Measurements from ENCODE around the gene MARCHF10.
"Not testable (repeated sequence)": the region's sequence is repeated elsewhere in the genome, so short reads cannot be mapped to it uniquely, and the experiment has no call there.

The MARCHF10 gene

GRCh38 chr17:62704381-62704971, 103.6 kb downstream of the MARCHF10 start:
- no peak overlapping the region for H3K27ac Mint-ChIP-seq
- peaks cover 42% of the 10 kb centered on the region for H3K27me3 Mint-ChIP-seq (ENCODE audit: low read depth)
- peak overlapping the region; percentile 51 for H3K4me3 Mint-ChIP-seq
- no peaks in the 10 kb centered on the region for H3K9me3 Mint-ChIP-seq
- H3K4me1 Mint-ChIP-seq (ENCODE audit: low read depth) = peaks cover 4% of the 10 kb centered on the region
- no peak for DNase-seq (ENCODE audit: low spot score)
- H3K36me3 Mint-ChIP-seq (ENCODE audit: low read depth) = no peaks in the 10 kb centered on the region

DNA sequence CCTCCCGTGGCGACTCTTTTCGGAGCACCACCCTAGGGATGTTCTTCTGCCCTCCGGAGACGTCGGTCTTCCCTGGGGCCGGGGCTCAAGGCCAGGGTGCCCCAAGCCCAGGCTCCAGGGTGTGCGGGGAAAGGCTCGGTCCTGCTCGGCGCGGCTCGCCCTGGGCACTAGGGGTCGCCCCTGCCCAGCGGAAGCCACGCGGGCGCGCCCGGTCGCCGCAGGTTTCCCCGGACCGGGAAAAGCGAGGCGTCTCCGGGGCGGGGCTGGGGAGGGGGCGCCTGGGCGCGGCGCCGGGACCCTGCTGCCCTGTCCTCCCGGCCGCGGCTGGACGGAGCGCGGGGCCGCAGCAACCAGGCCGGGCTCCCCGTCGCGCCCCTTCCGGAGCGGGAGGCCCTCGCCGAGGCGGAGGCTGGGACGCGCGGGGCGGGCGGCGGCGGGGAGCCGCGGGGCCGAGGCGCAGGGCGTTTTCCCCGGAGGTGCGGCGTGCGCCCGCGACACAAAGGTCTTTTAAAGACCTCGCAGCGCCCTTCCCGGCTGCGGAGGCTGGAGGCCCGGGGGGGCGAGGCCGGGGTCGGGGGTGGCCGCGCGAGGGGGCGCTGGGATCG, 104.2 kb downstream of the MARCHF10 start:
- no peaks in the 10 kb centered on the region for H3K36me3 Mint-ChIP-seq (ENCODE audit: low read depth)
- H3K9me3 Mint-ChIP-seq = no peaks in the 10 kb centered on the region
- peaks cover 4% of the 10 kb centered on the region for H3K4me1 Mint-ChIP-seq (ENCODE audit: low read depth)
- H3K27ac Mint-ChIP-seq = no peak overlapping the region
- H3K4me3 Mint-ChIP-seq = peak overlapping the region; percentile 18
- DNase-seq (ENCODE audit: low spot score) = peak; percentile 61
- peaks cover 39% of the 10 kb centered on the region for H3K27me3 Mint-ChIP-seq (ENCODE audit: low read depth)

- Mint-ChIP-seq H3K36me3 (ENCODE audit: low read depth) (no peaks in the 10 kb centered on the region), H3K9me3 (no peaks in the 10 kb centered on the region), H3K4me1 (ENCODE audit: low read depth) (peaks cover 4% of the 10 kb centered on the region), H3K4me3 (peak overlapping the region; percentile 18), H3K27me3 (ENCODE audit: low read depth) (peaks cover 39% of the 10 kb centered on the region), H3K27ac (no peak overlapping the region)
- no peak for DNase-seq (ENCODE audit: low spot score)
Observed at GRCh38 chr17:62703261-62703775, 104.8 kb downstream of the MARCHF10 start.

DNA sequence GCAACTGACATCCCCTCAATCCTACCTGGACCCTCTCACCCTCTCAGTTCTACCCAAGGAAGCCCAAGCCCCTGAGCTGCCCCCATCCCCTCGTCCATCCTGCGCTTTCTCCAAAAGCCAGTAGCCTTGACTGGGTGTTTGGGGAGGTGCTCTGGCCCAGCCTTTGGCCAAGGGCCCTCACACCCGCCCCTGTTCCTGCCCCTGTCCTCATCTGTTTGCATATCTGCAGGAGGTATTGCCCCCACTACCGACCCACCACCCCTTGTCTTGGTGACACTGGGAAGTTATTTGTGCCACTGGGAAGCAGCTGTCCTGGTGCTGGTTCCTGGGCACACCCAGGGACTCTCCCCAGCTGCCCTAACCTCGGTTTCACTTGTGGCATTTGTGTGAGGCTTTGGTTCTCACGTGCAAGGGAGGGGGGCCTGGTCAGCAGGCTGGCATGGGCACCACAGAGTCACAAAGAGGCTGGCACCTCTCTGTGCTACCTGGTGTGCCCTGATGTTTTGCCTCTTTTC, 105.3 kb downstream of the MARCHF10 start:
- no peaks in the 10 kb centered on the region for H3K36me3 Mint-ChIP-seq (ENCODE audit: low read depth)
- H3K9me3 Mint-ChIP-seq = no peaks in the 10 kb centered on the region
- no peak for DNase-seq (ENCODE audit: low spot score)
- no peak overlapping the region for H3K27ac Mint-ChIP-seq
- peaks cover 4% of the 10 kb centered on the region for H3K4me1 Mint-ChIP-seq (ENCODE audit: low read depth)
- H3K4me3 Mint-ChIP-seq = peak overlapping the region; percentile 18
- peaks cover 39% of the 10 kb centered on the region for H3K27me3 Mint-ChIP-seq (ENCODE audit: low read depth)

DNA sequence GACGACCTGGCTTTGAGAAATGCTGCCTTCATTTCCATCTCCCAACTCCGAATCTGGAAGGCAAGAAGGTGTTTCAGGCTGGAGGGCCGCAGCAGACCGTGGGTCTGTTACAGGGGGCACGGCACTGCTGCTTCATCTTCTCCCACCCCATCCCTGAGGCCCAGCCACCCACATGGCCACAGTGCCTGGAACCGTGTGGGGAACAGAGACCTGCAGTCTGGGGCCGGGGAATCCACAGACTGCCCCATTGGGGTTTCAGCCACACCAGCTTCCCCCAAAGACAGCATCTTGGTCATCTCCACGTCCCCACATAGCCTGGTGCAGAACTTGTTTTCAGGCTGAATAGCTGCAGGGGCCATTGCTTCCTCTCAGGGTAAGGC, 106.4 kb downstream of the MARCHF10 start:
- Mint-ChIP-seq H3K27me3 (ENCODE audit: low read depth) (peaks cover 32% of the 10 kb centered on the region), H3K36me3 (ENCODE audit: low read depth) (no peaks in the 10 kb centered on the region), H3K4me1 (ENCODE audit: low read depth) (peaks cover 4% of the 10 kb centered on the region), H3K27ac (no peak overlapping the region), H3K4me3 (no peak overlapping the region), H3K9me3 (no peaks in the 10 kb centered on the region)
- DNase-seq (ENCODE audit: low spot score) = no peak

- Mint-ChIP-seq H3K4me3 (no peak overlapping the region), H3K36me3 (ENCODE audit: low read depth) (no peaks in the 10 kb centered on the region), H3K9me3 (no peaks in the 10 kb centered on the region), H3K4me1 (ENCODE audit: low read depth) (peaks cover 4% of the 10 kb centered on the region), H3K27me3 (ENCODE audit: low read depth) (peaks cover 28% of the 10 kb centered on the region), H3K27ac (no peak overlapping the region)
- no peak for DNase-seq (ENCODE audit: low spot score)
Observed at GRCh38 chr17:62700964-62701705, 107.0 kb downstream of the MARCHF10 start.

DNA sequence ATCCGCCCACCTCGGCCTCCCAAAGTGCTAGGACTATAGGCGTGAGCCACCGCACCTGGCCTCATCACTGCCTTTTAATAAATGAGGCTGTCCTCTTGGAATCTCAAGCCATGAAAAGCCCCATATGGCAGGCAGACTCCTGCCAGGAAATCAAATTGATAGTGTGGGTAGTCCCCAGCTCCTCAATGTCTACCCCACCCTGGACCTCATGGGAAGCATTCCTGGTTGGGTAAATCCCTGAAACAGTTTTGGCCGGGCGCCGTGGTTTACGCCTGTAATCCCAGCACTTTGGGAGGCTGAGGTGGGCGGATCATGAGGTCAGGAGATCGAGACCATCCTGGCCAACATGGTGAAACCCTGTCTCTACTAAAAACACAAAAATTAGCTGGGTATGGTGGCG, 109.7 kb downstream of the MARCHF10 start:
- not testable (repeated sequence) for H3K4me1 Mint-ChIP-seq (ENCODE audit: low read depth); H3K9me3 Mint-ChIP-seq; H3K4me3 Mint-ChIP-seq; H3K36me3 Mint-ChIP-seq (ENCODE audit: low read depth); DNase-seq (ENCODE audit: low spot score); H3K27ac Mint-ChIP-seq
- peaks cover 10% of the 10 kb centered on the region for H3K27me3 Mint-ChIP-seq (ENCODE audit: low read depth)

DNA sequence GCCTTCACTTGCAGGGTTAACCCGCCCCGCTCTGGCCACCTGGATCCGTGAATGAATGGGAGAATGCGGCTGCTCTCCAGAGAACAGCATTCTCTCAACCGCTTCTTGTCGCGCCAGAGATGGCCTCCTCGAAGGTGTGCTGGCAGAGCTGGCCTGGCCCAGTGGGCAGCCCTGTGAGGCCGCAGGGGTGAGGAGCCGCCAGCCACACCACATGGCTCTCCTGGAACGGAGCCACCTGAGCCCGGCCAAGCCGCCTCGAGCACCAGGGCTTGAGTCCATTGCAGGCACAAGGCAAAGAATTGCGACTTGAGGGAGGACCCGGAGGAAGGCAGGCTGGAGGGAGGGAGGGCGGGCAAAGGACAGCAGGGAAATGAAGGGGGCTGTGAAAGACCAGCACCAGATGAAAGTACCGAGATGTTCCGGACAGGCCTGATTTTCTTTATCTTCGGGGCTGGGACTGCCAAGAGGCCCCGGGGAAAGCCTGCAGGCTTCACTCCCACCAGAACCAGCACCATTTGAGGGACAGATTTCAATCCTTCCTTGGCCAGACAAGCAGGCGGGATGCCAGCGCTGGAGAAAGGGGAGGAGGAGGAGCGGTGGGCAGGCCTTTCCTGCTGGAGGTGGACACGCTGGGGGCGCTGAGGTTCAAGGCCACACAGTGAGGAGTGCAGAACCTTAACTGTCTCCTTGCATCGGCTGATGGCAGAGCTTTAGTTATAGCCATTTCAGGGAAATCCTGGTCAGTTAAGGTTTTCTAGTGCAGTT, 111.2 kb downstream of the MARCHF10 start:
- Mint-ChIP-seq H3K27me3 (ENCODE audit: low read depth) (peaks cover 8% of the 10 kb centered on the region), H3K4me3 (no peak overlapping the region), H3K36me3 (ENCODE audit: low read depth) (no peaks in the 10 kb centered on the region), H3K4me1 (ENCODE audit: low read depth) (no peaks in the 10 kb centered on the region), H3K27ac (no peak overlapping the region), H3K9me3 (no peaks in the 10 kb centered on the region)
- no peak for DNase-seq (ENCODE audit: low spot score)

GRCh38 chr17:62696256-62696655, 111.9 kb downstream of the MARCHF10 start:
- no peaks in the 10 kb centered on the region for H3K4me1 Mint-ChIP-seq (ENCODE audit: low read depth)
- no peak for DNase-seq (ENCODE audit: low spot score)
- no peak overlapping the region for H3K27ac Mint-ChIP-seq
- H3K4me3 Mint-ChIP-seq = no peak overlapping the region
- peaks cover 8% of the 10 kb centered on the region for H3K27me3 Mint-ChIP-seq (ENCODE audit: low read depth)
- H3K9me3 Mint-ChIP-seq = no peaks in the 10 kb centered on the region
- H3K36me3 Mint-ChIP-seq (ENCODE audit: low read depth) = no peaks in the 10 kb centered on the region

DNA sequence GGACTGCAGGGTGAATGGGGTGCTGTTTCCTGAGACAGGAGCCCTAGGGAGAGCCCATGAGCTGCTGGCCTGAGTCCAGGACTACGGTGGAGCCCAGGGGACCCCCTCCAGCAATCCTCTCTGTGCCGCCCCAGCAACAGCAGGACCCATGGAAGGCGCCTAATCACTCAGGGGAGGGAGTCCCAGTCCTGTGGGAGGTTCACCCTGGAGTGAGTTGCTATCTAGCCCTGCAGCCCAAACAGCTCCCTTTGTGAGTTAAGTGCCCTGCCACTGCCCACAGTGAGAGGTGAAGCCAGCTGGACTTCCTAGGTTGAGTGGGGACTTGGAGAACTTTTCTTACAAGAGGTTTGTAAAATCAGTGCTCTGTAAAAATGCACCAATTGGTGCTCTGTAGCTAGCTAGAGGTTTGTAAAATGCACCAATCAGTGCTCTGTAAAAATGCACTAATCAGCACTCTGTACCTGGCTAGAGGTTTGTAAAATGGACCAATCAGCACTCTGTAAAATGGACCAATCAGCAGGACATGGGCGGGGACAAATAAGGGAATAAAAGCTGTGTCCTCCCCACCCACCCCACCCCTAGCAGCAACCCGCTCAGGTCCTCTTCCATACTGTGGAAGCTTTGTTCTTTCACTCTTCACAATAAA, 112.9 kb downstream of the MARCHF10 start:
- not testable (repeated sequence) for H3K27ac Mint-ChIP-seq; DNase-seq (ENCODE audit: low spot score); H3K27me3 Mint-ChIP-seq (ENCODE audit: low read depth); H3K9me3 Mint-ChIP-seq; H3K4me3 Mint-ChIP-seq; H3K36me3 Mint-ChIP-seq (ENCODE audit: low read depth); H3K4me1 Mint-ChIP-seq (ENCODE audit: low read depth)

DNA sequence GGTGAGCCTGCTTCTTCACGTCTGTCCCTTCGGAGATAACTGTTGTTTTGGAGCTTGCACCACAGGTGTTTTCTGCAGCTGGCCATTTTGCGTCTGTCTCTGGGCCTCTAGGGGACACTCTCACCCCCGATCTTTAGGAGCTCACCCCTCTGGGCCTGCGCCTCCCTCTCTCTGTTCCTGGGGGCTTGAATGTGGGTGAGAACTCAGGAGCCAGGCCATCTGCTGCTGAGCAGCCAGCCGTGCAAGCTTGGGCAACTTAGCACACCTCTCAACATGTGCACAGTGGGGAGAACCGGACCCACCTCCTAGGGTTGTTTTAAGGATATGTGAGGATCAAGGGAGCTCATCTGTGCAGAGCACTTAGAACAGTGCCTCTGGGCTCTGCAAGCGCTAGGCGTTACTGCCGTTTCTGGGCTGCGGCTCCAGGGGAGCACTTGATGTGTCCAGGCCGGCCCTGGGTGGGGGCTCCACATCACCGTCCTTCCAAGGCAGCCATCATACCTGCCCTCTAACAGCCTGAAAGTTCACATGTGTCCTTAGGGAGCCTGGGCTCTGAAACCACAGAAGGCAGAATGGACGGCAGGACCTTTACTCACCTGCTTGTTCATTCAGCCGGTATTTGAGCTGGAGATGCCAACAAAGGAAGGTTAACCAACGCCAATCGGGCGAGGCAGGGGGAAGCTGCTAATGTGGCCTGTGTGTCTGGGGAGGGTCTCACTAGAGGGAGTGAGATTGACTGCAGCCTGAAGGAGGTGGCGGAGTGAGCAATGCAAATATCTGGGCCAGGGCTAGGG, 114.3 kb downstream of the MARCHF10 start:
- Mint-ChIP-seq H3K9me3 (no peaks in the 10 kb centered on the region), H3K27me3 (ENCODE audit: low read depth) (no peaks in the 10 kb centered on the region), H3K36me3 (ENCODE audit: low read depth) (no peaks in the 10 kb centered on the region), H3K27ac (no peak overlapping the region), H3K4me1 (ENCODE audit: low read depth) (no peaks in the 10 kb centered on the region), H3K4me3 (no peak overlapping the region)
- DNase-seq (ENCODE audit: low spot score) = no peak

DNA sequence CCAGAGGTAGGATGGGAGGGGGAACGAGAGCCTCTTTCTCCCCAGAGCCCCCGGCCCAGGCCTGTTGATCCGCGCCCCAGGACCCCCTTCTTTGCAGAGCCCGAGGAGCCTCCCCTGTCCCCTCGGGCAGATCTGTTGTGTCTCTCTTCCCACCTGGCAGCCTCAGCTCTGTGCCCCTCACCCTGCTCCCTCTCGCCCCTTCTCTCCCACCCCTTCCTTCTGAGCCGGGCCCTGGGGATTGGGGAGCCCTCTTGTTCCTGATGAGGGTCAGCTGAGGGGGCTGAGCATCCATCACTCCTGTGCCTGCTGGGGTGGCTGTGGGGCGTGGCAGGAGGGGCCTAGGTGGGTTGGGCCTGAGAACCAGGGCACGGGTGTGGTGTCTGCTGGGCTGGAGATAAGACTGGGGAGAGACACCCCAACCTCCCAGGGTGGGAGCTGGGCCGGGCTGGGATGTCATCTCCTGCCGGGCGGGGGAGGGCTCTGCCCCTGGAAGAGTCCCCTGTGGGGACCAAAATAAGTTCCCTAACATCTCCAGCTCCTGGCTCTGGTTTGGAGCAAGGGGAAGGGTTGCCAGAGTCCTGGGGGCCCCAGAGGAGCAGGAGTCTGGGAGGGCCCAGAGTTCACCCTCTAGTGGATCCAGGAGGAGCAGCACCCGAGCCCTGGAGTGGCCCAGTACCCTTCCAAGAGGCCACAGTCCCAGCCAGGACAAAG, 115.2 kb downstream of the MARCHF10 start:
- H3K36me3 Mint-ChIP-seq (ENCODE audit: low read depth) = no peaks in the 10 kb centered on the region
- no peak for DNase-seq (ENCODE audit: low spot score)
- H3K4me3 Mint-ChIP-seq = no peak overlapping the region
- no peaks in the 10 kb centered on the region for H3K27me3 Mint-ChIP-seq (ENCODE audit: low read depth)
- no peaks in the 10 kb centered on the region for H3K4me1 Mint-ChIP-seq (ENCODE audit: low read depth)
- no peak overlapping the region for H3K27ac Mint-ChIP-seq
- no peaks in the 10 kb centered on the region for H3K9me3 Mint-ChIP-seq

Data from T-helper 2 cell treated with Interferon-gamma antibody and Interleukin-4, amounts not matched to agents 5 μg/mL and 100 μg/mL, for 36 hours (primary cell).